Uterus (tissue), 4 donors: ENCODE results near the gene SELENOO. TPM values are rescaled to one million over a fixed set of nuclear protein-coding genes. Genes with fewer than 3 reads are reported as not detected.

Experiments used
- DNase-seq, 2 donors: peaks; one replicate each; pipeline ENCODE4 v3.0.0-alpha.2; 2019 to 2020
- H3K27ac ChIP-seq, 2 donors: fragments of 200-600 bp; sonication (generic); 1 replicate in 1 of 2; 2 replicates in 1 of 2; pipeline ENCODE4 v1.5.1; 2016 to 2018
- H3K27me3 ChIP-seq, 2 donors: fragments of 200-600 bp; sonication (generic); one replicate each; pipeline ENCODE4 v1.5.1; 2018 to 2019; ENCODE audit warnings: control low read depth in 1 of 2
- H3K36me3 ChIP-seq, 2 donors: fragments of 200-600 bp; sonication (generic); one replicate each; pipeline ENCODE4 v1.5.1; 2019; ENCODE audit warnings: control low read depth in 1 of 2
- H3K4me1 ChIP-seq, 2 donors: fragments of 200-600 bp; sonication (generic); one replicate each; pipeline ENCODE4 v1.5.1; 2018 to 2019; ENCODE audit warnings: control low read depth in 1 of 2
- H3K4me3 ChIP-seq, 2 donors: fragments of 200-600 bp; sonication (generic); 1 replicate in 1 of 2; 2 replicates in 1 of 2; pipeline ENCODE4 v1.5.1; 2018 to 2019; ENCODE audit warnings: mild to moderate bottlenecking in 1 of 2
- H3K9me3 ChIP-seq, 2 donors: fragments of 200-600 bp; sonication (generic); one replicate each; pipeline ENCODE4 v1.5.1; 2019; ENCODE audit warnings: control low read depth in 1 of 2
- POLR2A ChIP-seq, 2 donors: fragments of 450-650 bp; IDR thresholded peaks; one replicate each; pipeline ENCODE4 v1.6.1; 2016; ENCODE audit warnings: antibody characterized with exemption in 2 of 2, mild to moderate bottlenecking in 1 of 2, moderate library complexity in 1 of 2
- intact Hi-C: fragments of 100-400 bp; cut with DNase I; formaldehyde crosslinking; loops from one replicate; pipeline ENCODE4 v1.15.1; 2023; ENCODE audit warnings: low total_unique reads
- total RNA-seq, 4 donors: library from RNA; depleted of rRNA in 3 of 4; stranded (reverse); fragments of >200 nt in 3 of 4; gene quantifications; one replicate each; pipeline versions ENCODE4 v1.1.0 to v1.2.4, GENCODE V29; 2014 to 2023
- TF ChIP-seq, protein P1 (sequence below), 4 experiments: fragments of 200-600 bp in 2 of 4; fragments of 450-650 bp in 2 of 4; sonication (generic) in 2 of 4; IDR thresholded peaks; one replicate each; pipeline ENCODE4 v1.5.1; 2016 to 2019; ENCODE audit warnings: antibody characterized with exemption in 4 of 4, mild to moderate bottlenecking in 2 of 4, moderate library complexity in 1 of 4
- donor health status: DM: yes; HTN: yes; CAD: no.

Gene SELENOO
- total RNA-seq, 4 donors from 2014 or later, result 1.5 to 22.1 (median 10.0) TPM

DNA sequence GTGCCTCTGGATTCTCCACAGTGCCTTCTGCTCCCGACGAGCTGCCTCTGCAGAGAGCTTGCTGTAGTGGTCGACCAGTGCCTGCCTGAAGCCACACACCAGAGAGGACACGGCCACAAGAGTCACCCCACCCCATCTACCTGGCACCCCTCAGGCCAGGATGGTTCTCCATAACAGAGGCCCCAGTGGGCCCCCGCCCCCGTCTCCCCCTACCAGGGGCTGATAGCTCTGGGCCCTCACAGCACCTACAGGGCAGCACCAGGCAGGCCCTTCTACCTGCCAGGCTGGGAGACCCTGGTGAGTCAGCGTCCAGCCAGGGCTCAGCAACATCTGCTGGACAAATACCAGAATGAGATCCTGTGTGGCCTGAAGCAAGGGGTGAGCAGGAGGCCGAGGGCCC lies 21.7 kb downstream of the SELENOO start:
- no peaks in the 10 kb centered on the region for H3K27me3 ChIP-seq
- DNase-seq, result no peak

DNA sequence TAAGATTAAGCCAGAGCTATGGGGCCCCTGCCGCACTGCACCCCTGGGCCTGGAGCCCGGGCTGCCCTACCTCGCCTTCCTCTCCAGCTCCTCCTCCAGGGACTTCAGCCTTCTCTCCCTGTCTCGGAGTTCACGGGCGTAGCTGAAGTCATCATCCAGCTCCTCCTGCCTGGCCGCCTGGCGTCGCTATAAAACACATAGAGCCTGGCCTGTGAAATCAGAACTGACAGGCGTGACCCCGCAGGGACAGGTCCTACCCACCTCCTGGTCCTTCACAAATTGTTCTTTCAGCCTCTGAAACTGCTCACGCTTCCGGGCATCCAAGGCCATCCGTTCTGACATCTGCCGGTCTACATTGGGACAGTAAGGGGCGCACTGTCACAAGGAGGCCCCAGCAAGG lies 23.3 kb downstream of the SELENOO start:
- Histone ChIP-seq H3K9me3 (no peaks in the 10 kb centered on the region), H3K4me3 (no peak overlapping the region), H3K27me3 (no peaks in the 10 kb centered on the region), H3K4me1 (no peaks in the 10 kb centered on the region), H3K36me3 (no peaks in the 10 kb centered on the region), H3K27ac (no peak overlapping the region)
- no peak for TF ChIP-seq POLR2A (IDR thresholded peaks at IDR 0.05)
- TF ChIP-seq, protein P1, sequence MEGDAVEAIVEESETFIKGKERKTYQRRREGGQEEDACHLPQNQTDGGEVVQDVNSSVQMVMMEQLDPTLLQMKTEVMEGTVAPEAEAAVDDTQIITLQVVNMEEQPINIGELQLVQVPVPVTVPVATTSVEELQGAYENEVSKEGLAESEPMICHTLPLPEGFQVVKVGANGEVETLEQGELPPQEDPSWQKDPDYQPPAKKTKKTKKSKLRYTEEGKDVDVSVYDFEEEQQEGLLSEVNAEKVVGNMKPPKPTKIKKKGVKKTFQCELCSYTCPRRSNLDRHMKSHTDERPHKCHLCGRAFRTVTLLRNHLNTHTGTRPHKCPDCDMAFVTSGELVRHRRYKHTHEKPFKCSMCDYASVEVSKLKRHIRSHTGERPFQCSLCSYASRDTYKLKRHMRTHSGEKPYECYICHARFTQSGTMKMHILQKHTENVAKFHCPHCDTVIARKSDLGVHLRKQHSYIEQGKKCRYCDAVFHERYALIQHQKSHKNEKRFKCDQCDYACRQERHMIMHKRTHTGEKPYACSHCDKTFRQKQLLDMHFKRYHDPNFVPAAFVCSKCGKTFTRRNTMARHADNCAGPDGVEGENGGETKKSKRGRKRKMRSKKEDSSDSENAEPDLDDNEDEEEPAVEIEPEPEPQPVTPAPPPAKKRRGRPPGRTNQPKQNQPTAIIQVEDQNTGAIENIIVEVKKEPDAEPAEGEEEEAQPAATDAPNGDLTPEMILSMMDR (IDR thresholded peaks at IDR 0.05), result no peak
- no peak for DNase-seq
- intact Hi-C loops, result no loop called here

More for the DNA sequence above, 21.7 kb downstream of the SELENOO start:
- no peak overlapping the region for H3K4me3 ChIP-seq
- intact Hi-C loops, result no loop called here
- no peak overlapping the region for H3K27ac ChIP-seq
- no peaks in the 10 kb centered on the region for H3K36me3 ChIP-seq
- no peak for TF ChIP-seq POLR2A (IDR thresholded peaks at IDR 0.05)
- TF ChIP-seq, protein P1 (IDR thresholded peaks at IDR 0.05), result no peak
- no peaks in the 10 kb centered on the region for H3K4me1 ChIP-seq
- H3K9me3 ChIP-seq, result no peaks in the 10 kb centered on the region

DNA sequence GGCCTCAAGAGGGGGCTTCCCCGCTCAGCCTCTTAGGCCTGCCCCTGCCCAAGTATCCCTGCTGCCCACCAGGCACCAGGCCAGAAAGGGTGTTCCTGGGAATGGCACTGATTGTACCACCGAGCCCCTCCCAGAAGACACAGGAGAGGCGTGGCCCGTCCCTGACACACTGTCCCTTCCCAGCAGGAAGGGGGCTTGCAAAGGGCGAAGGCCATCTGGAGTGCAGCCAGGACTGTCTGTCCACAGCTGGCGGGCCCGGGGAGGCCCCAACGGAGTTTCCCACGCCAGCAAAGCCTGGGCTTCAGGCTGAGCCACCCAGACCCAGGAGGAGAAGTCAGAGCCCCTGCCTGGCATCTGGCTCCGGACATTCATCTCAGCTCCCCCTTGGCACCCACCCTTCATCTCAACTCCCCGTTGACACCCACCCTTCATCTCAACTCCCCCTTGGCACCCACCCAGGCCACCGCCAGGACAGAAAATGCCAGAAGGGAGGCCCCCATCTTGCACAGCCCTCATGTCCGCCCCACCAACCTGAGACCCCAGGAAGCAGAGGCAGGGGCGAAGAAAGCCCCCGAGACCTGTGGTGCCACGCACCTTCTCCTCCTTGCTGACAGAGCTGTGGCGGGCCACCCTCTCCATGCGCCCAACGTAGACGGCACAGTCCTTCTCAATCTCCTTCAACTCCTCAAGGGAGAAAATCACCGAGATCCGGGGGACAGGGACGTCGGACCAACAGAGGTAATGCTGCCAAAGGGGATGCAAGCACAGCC lies 24.6 kb downstream of the SELENOO start:
- TF ChIP-seq, protein P1 (IDR thresholded peaks at IDR 0.05), result no peak
- no peak for TF ChIP-seq POLR2A (IDR thresholded peaks at IDR 0.05)
- no peaks in the 10 kb centered on the region for H3K4me1 ChIP-seq
- H3K9me3 ChIP-seq, result no peaks in the 10 kb centered on the region
- DNase-seq, result no peak
- no peak overlapping the region for H3K27ac ChIP-seq
- H3K4me3 ChIP-seq, result no peak overlapping the region
- intact Hi-C loops, result no loop called here
- H3K27me3 ChIP-seq, result no peaks in the 10 kb centered on the region
- no peaks in the 10 kb centered on the region for H3K36me3 ChIP-seq

DNA sequence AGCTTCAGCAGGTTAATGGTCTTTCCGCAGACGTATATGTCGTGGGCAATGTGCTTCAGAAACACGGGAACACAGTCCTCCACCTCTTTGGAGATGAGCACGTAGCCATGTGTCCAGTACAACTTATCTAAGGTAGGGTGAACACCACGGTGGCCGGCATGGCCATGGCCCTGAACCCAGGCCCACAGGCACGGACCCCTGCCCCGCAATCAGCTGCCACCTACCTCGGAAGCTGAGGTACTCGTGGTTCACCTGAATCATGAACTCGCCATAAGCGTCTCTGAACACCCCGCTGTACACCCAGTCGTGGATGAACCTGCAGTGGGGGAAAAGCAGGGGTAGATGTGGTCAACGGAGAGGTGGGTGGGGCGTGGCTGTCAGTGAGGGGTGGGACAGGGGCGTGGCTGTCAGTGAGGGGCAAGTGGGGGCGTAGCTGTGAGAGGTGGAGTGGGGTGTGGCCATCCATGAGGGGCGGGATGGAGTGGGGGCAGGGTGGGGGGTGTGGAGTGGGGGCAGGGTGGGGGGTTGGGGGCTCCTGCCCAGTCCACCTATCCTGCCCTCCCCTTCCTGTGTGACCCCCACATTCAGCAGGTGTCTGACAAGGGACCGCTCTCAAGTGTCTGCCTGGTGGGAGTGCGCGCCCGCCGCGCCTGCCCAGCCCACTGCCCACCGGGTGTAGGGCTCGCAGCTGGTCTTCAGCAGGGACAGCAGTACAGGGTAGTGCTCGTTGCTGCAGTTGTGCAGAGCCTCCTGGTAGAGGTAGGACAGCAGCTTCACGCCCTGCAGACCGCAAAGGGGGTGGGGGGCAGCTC lies 25.5 kb downstream of the SELENOO start:
- TF ChIP-seq, protein P1 (IDR thresholded peaks at IDR 0.05), result no peak
- no peak for TF ChIP-seq POLR2A (IDR thresholded peaks at IDR 0.05)
- intact Hi-C loops, result no loop called here
- no peak for DNase-seq
- H3K9me3 ChIP-seq, result no peaks in the 10 kb centered on the region
- no peaks in the 10 kb centered on the region for H3K27me3 ChIP-seq
- no peaks in the 10 kb centered on the region for H3K4me1 ChIP-seq
- H3K4me3 ChIP-seq, result no peak overlapping the region
- H3K27ac ChIP-seq, result no peak overlapping the region
- no peaks in the 10 kb centered on the region for H3K36me3 ChIP-seq

GRCh38 chr22:50226875-50227165 lies 26.0 kb downstream of the SELENOO start:
- intact Hi-C loops, result no loop called here
- Histone ChIP-seq H3K27ac (no peak overlapping the region), H3K9me3 (no peaks in the 10 kb centered on the region), H3K4me3 (no peak overlapping the region), H3K4me1 (no peaks in the 10 kb centered on the region), H3K27me3 (no peaks in the 10 kb centered on the region), H3K36me3 (no peaks in the 10 kb centered on the region)
- TF ChIP-seq, protein P1 (IDR thresholded peaks at IDR 0.05), result no peak
- TF ChIP-seq POLR2A (IDR thresholded peaks at IDR 0.05), result no peak
- DNase-seq, result no peak
